Measurements from ENCODE around the gene SLX1B. TPM values are rescaled to one million over a fixed set of nuclear protein-coding genes. Genes with fewer than 3 reads are reported as not detected.
"Not testable (repeated sequence)": the region's sequence is repeated elsewhere in the genome, so short reads cannot be mapped to it uniquely, and the experiment has no call there.

SLX1B gene
- total RNA-seq = 100 to 1,000 TPM in 1 of 2 experiments, 10 to 100 TPM in 1; 76.1 to 100 TPM

- DNase-seq; POLR2A ChIA-PET; CTCF ChIA-PET; H3K4me1 Mint-ChIP-seq; H3K36me3 Mint-ChIP-seq (ENCODE audit: low read depth); H3K27ac Mint-ChIP-seq; H3K4me3 Mint-ChIP-seq; H3K9me3 Mint-ChIP-seq; H3K27me3 Mint-ChIP-seq: not testable (repeated sequence)
These were observed at the start of gene SLX1B, which contains the start of gene BOLA2 for GRCh38 chr16:29454269-29454668. Gene SLX1B, plus strand, starts transcription at chr16:29454533. Gene BOLA2, minus strand, starts transcription at chr16:29454351. Its CDS starts 98 bp downstream, at chr16:29454253.

- H3K27ac Mint-ChIP-seq; H3K36me3 Mint-ChIP-seq (ENCODE audit: low read depth); POLR2A ChIA-PET; H3K4me3 Mint-ChIP-seq; H3K9me3 Mint-ChIP-seq; H3K27me3 Mint-ChIP-seq; DNase-seq; CTCF ChIA-PET; H3K4me1 Mint-ChIP-seq: not testable (repeated sequence)
These were observed 49.1 kb upstream of the SLX1B start for GRCh38 chr16:29405249-29405648.

GRCh38 chr16:29423587-29423986, 30.7 kb upstream of the SLX1B start:
- POLR2A ChIA-PET, CTCF ChIA-PET: not testable (repeated sequence)

GRCh38 chr16:29425390-29425789, 28.9 kb upstream of the SLX1B start:
- H3K27me3 Mint-ChIP-seq, H3K9me3 Mint-ChIP-seq, CTCF ChIA-PET, POLR2A ChIA-PET, H3K27ac Mint-ChIP-seq, H3K4me3 Mint-ChIP-seq, DNase-seq: not testable (repeated sequence)
- Mint-ChIP-seq H3K36me3 (ENCODE audit: low read depth) (peaks cover 12% of the 10 kb centered on the region), H3K4me1 (peaks cover 14% of the 10 kb centered on the region)

More at GRCh38 chr16:29423587-29423986, 30.7 kb upstream of the SLX1B start:
- H3K4me3 Mint-ChIP-seq; DNase-seq; H3K27ac Mint-ChIP-seq; H3K36me3 Mint-ChIP-seq (ENCODE audit: low read depth); H3K27me3 Mint-ChIP-seq; H3K4me1 Mint-ChIP-seq; H3K9me3 Mint-ChIP-seq: not testable (repeated sequence)

- H3K36me3 Mint-ChIP-seq (ENCODE audit: low read depth); H3K9me3 Mint-ChIP-seq; H3K27me3 Mint-ChIP-seq; H3K27ac Mint-ChIP-seq; H3K4me3 Mint-ChIP-seq; POLR2A ChIA-PET; CTCF ChIA-PET; H3K4me1 Mint-ChIP-seq; DNase-seq: not testable (repeated sequence)
These were observed 579 bp upstream of the SLX1B start for GRCh38 chr16:29453754-29454153.

- H3K27ac Mint-ChIP-seq; H3K4me3 Mint-ChIP-seq; POLR2A ChIA-PET; H3K27me3 Mint-ChIP-seq; H3K9me3 Mint-ChIP-seq; DNase-seq; H3K4me1 Mint-ChIP-seq; H3K36me3 Mint-ChIP-seq (ENCODE audit: low read depth); CTCF ChIA-PET: not testable (repeated sequence)
These were observed 495 bp downstream of the SLX1B start for GRCh38 chr16:29454828-29455227.

GRCh38 chr16:29457660-29458059, 3.3 kb downstream of the SLX1B start:
- DNase-seq = not testable (repeated sequence)

GRCh38 chr16:29459706-29460646, 5.6 kb downstream of the SLX1B start, which contains the start of gene SULT1A4:
Gene SULT1A4, plus strand, starts transcription at chr16:29459913. Its CDS starts 1,473 bp downstream, at chr16:29461386.
- DNase-seq; H3K9me3 Mint-ChIP-seq; H3K4me3 Mint-ChIP-seq; H3K27me3 Mint-ChIP-seq; H3K4me1 Mint-ChIP-seq; POLR2A ChIA-PET; CTCF ChIA-PET; H3K27ac Mint-ChIP-seq; H3K36me3 Mint-ChIP-seq (ENCODE audit: low read depth): not testable (repeated sequence)

More at GRCh38 chr16:29457660-29458059, 3.3 kb downstream of the SLX1B start:
- H3K27ac Mint-ChIP-seq; H3K27me3 Mint-ChIP-seq; H3K9me3 Mint-ChIP-seq; H3K36me3 Mint-ChIP-seq (ENCODE audit: low read depth); H3K4me1 Mint-ChIP-seq; CTCF ChIA-PET; POLR2A ChIA-PET; H3K4me3 Mint-ChIP-seq: not testable (repeated sequence)

- CTCF ChIA-PET; H3K4me1 Mint-ChIP-seq; POLR2A ChIA-PET; H3K36me3 Mint-ChIP-seq (ENCODE audit: low read depth); H3K27me3 Mint-ChIP-seq; H3K9me3 Mint-ChIP-seq; DNase-seq; H3K27ac Mint-ChIP-seq; H3K4me3 Mint-ChIP-seq: not testable (repeated sequence)
These were observed 6.3 kb downstream of the SLX1B start for GRCh38 chr16:29460647-29461030.

- H3K36me3 Mint-ChIP-seq (ENCODE audit: low read depth); H3K4me3 Mint-ChIP-seq; CTCF ChIA-PET; DNase-seq; H3K27ac Mint-ChIP-seq; H3K27me3 Mint-ChIP-seq; POLR2A ChIA-PET; H3K4me1 Mint-ChIP-seq; H3K9me3 Mint-ChIP-seq: not testable (repeated sequence)
These were observed 11.9 kb downstream of the SLX1B start for GRCh38 chr16:29465985-29466824.

- H3K36me3 Mint-ChIP-seq (ENCODE audit: low read depth); H3K27me3 Mint-ChIP-seq; CTCF ChIA-PET: not testable (repeated sequence)
These were observed 12.6 kb downstream of the SLX1B start for GRCh38 chr16:29466904-29467303.

GRCh38 chr16:29467654-29468366, 13.5 kb downstream of the SLX1B start:
- H3K27me3 Mint-ChIP-seq; H3K4me3 Mint-ChIP-seq; POLR2A ChIA-PET; H3K4me1 Mint-ChIP-seq; H3K27ac Mint-ChIP-seq; CTCF ChIA-PET; H3K36me3 Mint-ChIP-seq (ENCODE audit: low read depth); H3K9me3 Mint-ChIP-seq; DNase-seq: not testable (repeated sequence)

More at GRCh38 chr16:29466904-29467303, 12.6 kb downstream of the SLX1B start:
- H3K4me3 Mint-ChIP-seq, H3K9me3 Mint-ChIP-seq, H3K27ac Mint-ChIP-seq, POLR2A ChIA-PET, H3K4me1 Mint-ChIP-seq, DNase-seq: not testable (repeated sequence)

- CTCF ChIA-PET; H3K36me3 Mint-ChIP-seq (ENCODE audit: low read depth); H3K9me3 Mint-ChIP-seq; H3K27me3 Mint-ChIP-seq; H3K4me1 Mint-ChIP-seq; POLR2A ChIA-PET: not testable (repeated sequence)
- H3K4me3 Mint-ChIP-seq = peak overlapping the region; percentile 60
- DNase-seq = peak; percentile 59
- H3K27ac Mint-ChIP-seq = peak overlapping the region; percentile 57
These were observed 15.3 kb downstream of the SLX1B start for GRCh38 chr16:29469660-29470059.
